H1 (cell line): ENCODE measurements around the gene ADAMTS9. TPM values are rescaled to one million over a fixed set of nuclear protein-coding genes. Genes with fewer than 3 reads are reported as not detected.

Experiments used
- BCL11A ChIP-seq, 2 experiments: IDR thresholded peaks; one replicate each; pipeline ENCODE4 v1.6.1; 2011; ENCODE audit warnings: low read depth in 2 of 2, low read length in 2 of 2, mild to moderate bottlenecking in 2 of 2
- CBX5 ChIP-seq: fragments of 300-800, 300-1000 bp; sonication (generic); IDR thresholded peaks from 2 replicates; pipeline ENCODE4 v1.7.1; 2016; ENCODE audit warnings: antibody characterized with exemption, low read length, low read depth
- EZH2 ChIP-seq: fragments of 200-600 bp; sonication (generic); IDR thresholded peaks from 2 replicates; pipeline ENCODE4 v1.7.1; 2012; ENCODE audit warnings: low read depth, mild to moderate bottlenecking, moderate library complexity, low read length, inconsistent platforms; ENCODE audit not compliant: severe bottlenecking
- KDM5A ChIP-seq: fragments of 200-600 bp; IDR thresholded peaks from 2 replicates; pipeline ENCODE4 v1.7.1; 2012; ENCODE audit warnings: mild to moderate bottlenecking, low read length, inconsistent platforms, mixed read lengths
- POLR2A ChIP-seq, 2 experiments: IDR thresholded peaks; 1 replicate in 1 of 2; 2 replicates in 1 of 2; pipeline ENCODE4 v1.6.1; 2011; ENCODE audit warnings: low read depth in 2 of 2, low read length in 2 of 2, mild to moderate bottlenecking in 2 of 2; ENCODE audit errors: control extremely low read depth in 1 of 2
- SIN3A ChIP-seq, 2 experiments: IDR thresholded peaks in 1 of 2; conservative IDR thresholded peaks in 1 of 2; 2 replicates each; pipeline ENCODE4 v1.6.1; 2011 to 2012; ENCODE audit warnings: low read length in 2 of 2, improper control_type of control experiment in 1 of 2, low read depth in 1 of 2, mild to moderate bottlenecking in 1 of 2
- SIRT6 ChIP-seq: IDR thresholded peaks from one replicate; pipeline ENCODE4 v1.7.1; 2012; ENCODE audit warnings: low read length, inconsistent platforms
- TAF7 ChIP-seq: optimal IDR thresholded peaks from 2 replicates; pipeline ENCODE3; 2011; ENCODE audit warnings: low read depth, mild to moderate bottlenecking, inconsistent platforms, low read length, moderate library complexity, borderline replicate concordance
- TCF12 ChIP-seq: IDR thresholded peaks from 2 replicates; pipeline ENCODE4 v1.6.1; 2011; ENCODE audit warnings: low read depth, mild to moderate bottlenecking, low read length
- polyA plus RNA-seq, 7 experiments: library from polyadenylated mRNA; depleted of rRNA in 3 of 7; stranded (reverse) in 5 of 7; unstranded in 2 of 7; fragments of >200 nt in 5 of 7; fragments of 200-250 nt in 2 of 7; gene quantifications; 1 replicate in 5 of 7; 2 replicates in 1 of 7; 4 replicates in 1 of 7; pipeline versions ENCODE4 v1.2.1 to v1.2.3, GENCODE V29; 2011 to 2013; ENCODE audit warnings: missing spikeins in 2 of 7, mixed read lengths in 2 of 7
- total RNA-seq: library from RNA; stranded (reverse); fragmentation: NEBNext Ultra II Directional; extraction: Animal tissue kit (Norgen Biotek cat#: 25700); gene quantifications from 2 replicates; pipeline ENCODE4 v1.2.1, GENCODE V29; 2021

ADAMTS9 gene
- total and polyA plus RNA-seq, 2 of the 8 experiments (the other 6 are each of a cell fraction or from before 2014, with no cell fraction given), result 0.20 to 0.41 TPM

DNA sequence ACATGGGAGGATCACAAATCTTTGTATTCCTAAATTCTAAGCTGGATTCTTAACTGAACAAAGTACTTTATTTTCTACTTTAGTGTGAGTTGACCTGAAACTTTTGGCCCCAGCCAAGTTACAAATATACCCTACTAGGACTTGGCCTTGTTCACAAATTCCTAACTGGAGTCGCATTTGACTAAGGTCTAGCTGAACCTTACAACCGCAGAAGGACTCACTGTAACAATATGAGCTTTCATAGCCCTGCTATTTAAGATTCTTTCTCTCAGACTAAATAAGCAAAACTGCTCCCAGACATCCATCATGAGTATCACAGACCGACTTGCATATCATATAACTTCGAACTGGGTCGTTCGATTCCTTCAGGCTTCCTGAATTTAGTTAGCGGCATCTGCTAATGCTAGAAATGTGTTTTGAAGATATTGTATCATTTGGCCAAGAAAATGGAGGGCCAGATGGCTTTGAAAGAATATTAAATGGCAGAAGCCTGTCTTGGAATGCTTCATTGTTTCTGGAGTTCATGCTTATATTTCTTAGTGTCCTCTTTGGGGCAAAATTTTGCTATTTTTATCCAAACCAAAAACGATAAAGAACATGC, 28.4 kb upstream of the ADAMTS9 start (continued):
- TF ChIP-seq SIN3A (conservative IDR thresholded peaks at IDR 0.05 in 1 of 2, IDR thresholded peaks at IDR 0.05 in 1 of 2; ENCODE audit: low read depth in 1 of 2, low read length in 2 of 2) (no peak), TCF12 (no peak), TAF7 (no peak), POLR2A (IDR thresholded peaks at IDR 0.05; ENCODE audit: control extremely low read depth in 1 of 2, low read depth in 2 of 2, low read length in 2 of 2) (no peak), KDM5A (no peak), EZH2 (no peak), CBX5 (no peak), SIRT6 (no peak), BCL11A (IDR thresholded peaks at IDR 0.05; ENCODE audit: low read depth in 2 of 2, low read length in 2 of 2) (no peak)
